ENCODE results near the gene NTSR1. TPM values are rescaled to one million over a fixed set of nuclear protein-coding genes. Genes with fewer than 3 reads are reported as not detected.

The NTSR1 gene
- total and polyA plus RNA-seq, 2 experiments from 2014 or later, result not detected

GRCh38 chr20:62784497-62784896 is 75.9 kb downstream of the NTSR1 start:
- H3F3A ChIP-seq (ENCODE audit: insufficient read depth), result no peaks in the 10 kb centered on the region
- no peak for DNase-seq
- WGBS, 2 experiments (ENCODE audit: low coverage in 1 of 2, low lambda C conversion rate in 2 of 2, missing lambda C conversion rate in 2 of 2), result 65 to 71% methylated on average over 16 of the region's 16 CpGs
- no peak overlapping the region for H3K4me3 ChIP-seq
- H3K9me3 ChIP-seq (ENCODE audit: low read depth), result no peaks in the 10 kb centered on the region
- H3K9ac ChIP-seq, result no peak overlapping the region
- no peaks in the 10 kb centered on the region for H3K4me1 ChIP-seq (ENCODE audit: insufficient read depth)
- no peak for TF ChIP-seq EZH2 (IDR thresholded peaks at IDR 0.05; ENCODE audit: insufficient read depth, poor library complexity, severe bottlenecking)
- TF ChIP-seq EZH2phosphoT487 (IDR thresholded peaks at IDR 0.05; ENCODE audit: insufficient read depth, low read depth), result no peak
- no peak overlapping the region for H3K4me2 ChIP-seq (ENCODE audit: unreplicated experiment)
- H3K27ac ChIP-seq, result no peak overlapping the region
- no peaks in the 10 kb centered on the region for H3K9me2 ChIP-seq (ENCODE audit: insufficient read depth)
- H4K20me1 ChIP-seq (ENCODE audit: insufficient read depth), result no peaks in the 10 kb centered on the region
- in situ Hi-C loops (cut with MboI), result loop anchor here (10.0 to 25.0 kb wide), 2 partner anchors 110 to 272 kb away; no protein-coding TSS in a partner anchor
- H3K36me3 ChIP-seq (ENCODE audit: low read depth), result no peaks in the 10 kb centered on the region
- H2AFZ ChIP-seq, result no peak overlapping the region
- H3K79me2 ChIP-seq (ENCODE audit: insufficient read depth), result no peaks in the 10 kb centered on the region
- no peaks in the 10 kb centered on the region for H3K27me3 ChIP-seq (replicated peaks; ENCODE audit: insufficient read depth)

- no peak overlapping the region for H3K4me3 ChIP-seq
- H3K4me1 ChIP-seq (ENCODE audit: insufficient read depth), result no peaks in the 10 kb centered on the region
- H3F3A ChIP-seq (ENCODE audit: insufficient read depth), result no peaks in the 10 kb centered on the region
- no peaks in the 10 kb centered on the region for H3K9me2 ChIP-seq (ENCODE audit: insufficient read depth)
- no peaks in the 10 kb centered on the region for H3K36me3 ChIP-seq (ENCODE audit: low read depth)
- H3K9ac ChIP-seq, result no peak overlapping the region
- no peaks in the 10 kb centered on the region for H4K20me1 ChIP-seq (ENCODE audit: insufficient read depth)
- no peaks in the 10 kb centered on the region for H3K27me3 ChIP-seq (replicated peaks; ENCODE audit: insufficient read depth)
- in situ Hi-C loops (cut with MboI), result loop anchor here (10.0 to 25.0 kb wide), 2 partner anchors 111 to 273 kb away; no protein-coding TSS in a partner anchor
- H3K27ac ChIP-seq, result no peak overlapping the region
- H3K9me3 ChIP-seq (ENCODE audit: low read depth), result no peaks in the 10 kb centered on the region
- TF ChIP-seq EZH2 (IDR thresholded peaks at IDR 0.05; ENCODE audit: insufficient read depth, poor library complexity, severe bottlenecking), result no peak
- no peak for TF ChIP-seq EZH2phosphoT487 (IDR thresholded peaks at IDR 0.05; ENCODE audit: insufficient read depth, low read depth)
- H3K79me2 ChIP-seq (ENCODE audit: insufficient read depth), result no peaks in the 10 kb centered on the region
- no peak for DNase-seq
- 16 to 18% methylated on average over 5 to 9 of the region's 11 CpGs for WGBS, 2 experiments (ENCODE audit: low coverage in 1 of 2, low lambda C conversion rate in 2 of 2, missing lambda C conversion rate in 2 of 2)
- no peak overlapping the region for H2AFZ ChIP-seq
- H3K4me2 ChIP-seq (ENCODE audit: unreplicated experiment), result no peak overlapping the region
These were observed 76.8 kb downstream of the NTSR1 start for GRCh38 chr20:62785393-62785792.

GRCh38 chr20:62786157-62786556 is 77.5 kb downstream of the NTSR1 start:
- in situ Hi-C loops (cut with MboI), result loop anchor here (10.0 to 25.0 kb wide), 2 partner anchors 111 to 274 kb away; no protein-coding TSS in a partner anchor
- H3F3A ChIP-seq (ENCODE audit: insufficient read depth), result no peaks in the 10 kb centered on the region
- no peak for DNase-seq
- H3K4me2 ChIP-seq (ENCODE audit: unreplicated experiment), result no peak overlapping the region
- H3K27ac ChIP-seq, result no peak overlapping the region
- TF ChIP-seq EZH2 (IDR thresholded peaks at IDR 0.05; ENCODE audit: insufficient read depth, poor library complexity, severe bottlenecking), result no peak
- TF ChIP-seq EZH2phosphoT487 (IDR thresholded peaks at IDR 0.05; ENCODE audit: insufficient read depth, low read depth), result no peak
- no peak overlapping the region for H3K9ac ChIP-seq
- H2AFZ ChIP-seq, result no peak overlapping the region
- no peaks in the 10 kb centered on the region for H3K36me3 ChIP-seq (ENCODE audit: low read depth)
- no peaks in the 10 kb centered on the region for H3K9me3 ChIP-seq (ENCODE audit: low read depth)
- no peaks in the 10 kb centered on the region for H3K27me3 ChIP-seq (replicated peaks; ENCODE audit: insufficient read depth)
- H3K4me1 ChIP-seq (ENCODE audit: insufficient read depth), result no peaks in the 10 kb centered on the region
- 47 to 49% methylated on average over 13 of the region's 13 CpGs for WGBS, 2 experiments (ENCODE audit: low coverage in 1 of 2, low lambda C conversion rate in 2 of 2, missing lambda C conversion rate in 2 of 2)
- no peaks in the 10 kb centered on the region for H4K20me1 ChIP-seq (ENCODE audit: insufficient read depth)
- no peak overlapping the region for H3K4me3 ChIP-seq
- no peaks in the 10 kb centered on the region for H3K9me2 ChIP-seq (ENCODE audit: insufficient read depth)
- H3K79me2 ChIP-seq (ENCODE audit: insufficient read depth), result no peaks in the 10 kb centered on the region

GRCh38 chr20:62787321-62787720 is 78.7 kb downstream of the NTSR1 start:
- in situ Hi-C loops (cut with MboI), result loop anchor here (10.0 to 25.0 kb wide), 2 partner anchors 113 to 275 kb away; no protein-coding TSS in a partner anchor
- 0 out of 2 replicates have a peak, but pooled peaks cover 8% of the 10 kb centered on the region for H3K4me1 ChIP-seq (ENCODE audit: insufficient read depth)
- TF ChIP-seq EZH2phosphoT487 (IDR thresholded peaks at IDR 0.05; ENCODE audit: insufficient read depth, low read depth) (no peak), EZH2 (IDR thresholded peaks at IDR 0.05; ENCODE audit: insufficient read depth, poor library complexity, severe bottlenecking) (no peak)
- H3K9me2 ChIP-seq (ENCODE audit: insufficient read depth), result no peaks in the 10 kb centered on the region
- no peaks in the 10 kb centered on the region for H3K79me2 ChIP-seq (ENCODE audit: insufficient read depth)
- DNase-seq, result no peak
- no peaks in the 10 kb centered on the region for H3K9me3 ChIP-seq (ENCODE audit: low read depth)
- no peak overlapping the region for H2AFZ ChIP-seq
- no peaks in the 10 kb centered on the region for H3K27me3 ChIP-seq (replicated peaks; ENCODE audit: insufficient read depth)
- 80 to 85% methylated on average over 7 of the region's 7 CpGs for WGBS, 2 experiments (ENCODE audit: low coverage in 1 of 2, low lambda C conversion rate in 2 of 2, missing lambda C conversion rate in 2 of 2)
- H3K4me2 ChIP-seq (ENCODE audit: unreplicated experiment), result no peak overlapping the region
- H3K36me3 ChIP-seq (ENCODE audit: low read depth), result no peaks in the 10 kb centered on the region
- no peak overlapping the region for H3K4me3 ChIP-seq
- no peak overlapping the region for H3K9ac ChIP-seq
- H3K27ac ChIP-seq, result no peak overlapping the region
- H4K20me1 ChIP-seq (ENCODE audit: insufficient read depth), result no peaks in the 10 kb centered on the region
- H3F3A ChIP-seq (ENCODE audit: insufficient read depth), result peaks cover 8% of the 10 kb centered on the region; the same call in 1 of the 2 replicates
